Glomerular visceral epithelial cell (primary cell): ENCODE measurements around the gene PLCG2.
"Not testable (repeated sequence)": the region's sequence is repeated elsewhere in the genome, so short reads cannot be mapped to it uniquely, and the experiment has no call there.

Experiments
- DNase-seq: peaks from one replicate; pipeline ENCODE4 v3.0.0-alpha.2; 2016; ENCODE audit errors: extremely low spot score

Gene PLCG2

GRCh38 chr16:81938326-81939163, 159.5 kb downstream of the PLCG2 start:
- DNase-seq = no peak

- no peak for DNase-seq
Measured at GRCh38 chr16:81939164-81940056, 160.3 kb downstream of the PLCG2 start.

- peak; percentile 35 for DNase-seq
Measured at GRCh38 chr16:81940781-81941560, 161.9 kb downstream of the PLCG2 start.

- DNase-seq = no peak
Measured at GRCh38 chr16:81942007-81942601, 163.0 kb downstream of the PLCG2 start.

GRCh38 chr16:81945665-81946064, 166.6 kb downstream of the PLCG2 start:
- DNase-seq = peak; percentile 9

- peak; percentile 6 for DNase-seq
Measured at GRCh38 chr16:81946206-81946605, 167.1 kb downstream of the PLCG2 start.

GRCh38 chr16:81951564-81951963, 172.5 kb downstream of the PLCG2 start:
- DNase-seq = no peak

- no peak for DNase-seq
Measured at GRCh38 chr16:81956213-81956948, 177.3 kb downstream of the PLCG2 start.

DNA sequence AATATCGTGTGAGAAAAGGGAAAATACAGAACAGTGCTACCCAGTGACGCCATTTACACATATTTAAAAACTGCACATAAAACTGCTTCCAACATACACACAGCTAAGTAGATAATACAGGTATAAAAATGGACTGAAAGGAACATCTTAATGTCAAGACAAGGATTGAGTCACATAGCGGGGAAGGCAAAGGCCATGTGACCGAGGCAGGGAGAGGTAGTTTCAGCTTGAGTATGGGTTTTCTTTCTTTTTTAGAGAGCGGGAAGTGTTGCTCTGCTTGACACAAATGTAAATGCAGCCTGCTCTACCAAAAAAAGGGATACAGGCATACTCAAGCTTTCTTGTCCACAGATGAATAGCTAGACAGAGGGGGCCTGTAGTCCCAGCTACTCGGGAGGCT, 185.7 kb downstream of the PLCG2 start:
- DNase-seq = no peak

DNA sequence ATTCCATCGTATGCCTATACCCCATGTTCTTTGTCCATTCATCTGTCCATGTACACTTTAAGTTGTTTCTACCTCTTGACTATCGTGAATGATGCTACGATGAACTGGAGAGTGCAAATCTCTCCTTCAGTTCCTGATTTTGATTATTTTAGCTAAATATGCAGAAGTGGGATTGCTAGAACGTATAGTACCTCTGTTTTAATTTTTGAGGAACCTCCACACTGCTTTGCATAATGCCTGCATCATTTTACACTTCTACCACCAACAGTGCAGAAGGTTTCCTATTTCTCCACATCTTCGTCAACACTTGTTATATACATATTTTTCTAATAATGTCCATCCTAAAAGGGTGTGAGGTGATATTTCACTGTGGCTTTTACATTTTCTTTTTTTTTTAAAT, 188.3 kb downstream of the PLCG2 start:
- no peak for DNase-seq

- DNase-seq = no peak
Measured at GRCh38 chr16:81971853-81972252, 192.8 kb downstream of the PLCG2 start.

DNA sequence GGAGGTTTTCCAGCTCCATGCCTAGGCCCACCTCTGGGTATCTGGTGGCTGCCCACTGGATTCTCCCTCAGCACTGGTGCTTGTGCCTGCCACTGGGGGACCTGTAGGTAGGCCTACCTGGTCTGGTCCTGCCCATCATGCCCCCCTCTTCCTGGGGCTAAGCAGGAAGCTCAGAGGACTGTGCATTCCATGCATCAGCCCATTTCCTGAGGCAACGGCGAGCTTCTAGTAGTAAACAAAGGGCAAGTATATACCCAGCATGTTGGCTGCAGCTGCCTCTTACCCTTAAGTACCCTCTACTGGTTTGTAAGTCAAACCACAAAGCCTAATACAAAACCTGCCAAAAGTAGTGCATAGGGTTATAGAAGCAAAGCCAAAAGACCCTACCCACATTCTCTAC, 194.6 kb downstream of the PLCG2 start:
- DNase-seq = no peak

DNA sequence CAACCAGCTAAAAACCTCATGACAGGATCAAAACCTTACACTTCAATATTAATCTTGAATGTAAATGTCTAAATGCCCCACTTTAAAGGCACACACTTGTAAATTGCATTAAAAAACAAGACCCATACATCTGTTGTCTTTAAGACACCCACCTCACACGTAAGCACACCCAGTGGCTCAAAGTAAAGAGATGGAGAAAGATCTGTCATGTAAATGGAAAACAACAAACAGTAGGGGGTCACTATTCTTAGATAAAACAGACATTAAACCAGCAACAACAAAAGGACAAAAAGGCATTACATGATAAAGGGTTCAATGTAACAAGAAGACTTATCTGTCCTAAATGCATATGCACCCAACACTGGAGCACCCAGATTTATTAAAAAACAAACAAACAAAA, 196.5 kb downstream of the PLCG2 start:
- no peak for DNase-seq

- not testable (repeated sequence) for DNase-seq
Measured at GRCh38 chr16:81977335-81977942, 198.3 kb downstream of the PLCG2 start.

DNA sequence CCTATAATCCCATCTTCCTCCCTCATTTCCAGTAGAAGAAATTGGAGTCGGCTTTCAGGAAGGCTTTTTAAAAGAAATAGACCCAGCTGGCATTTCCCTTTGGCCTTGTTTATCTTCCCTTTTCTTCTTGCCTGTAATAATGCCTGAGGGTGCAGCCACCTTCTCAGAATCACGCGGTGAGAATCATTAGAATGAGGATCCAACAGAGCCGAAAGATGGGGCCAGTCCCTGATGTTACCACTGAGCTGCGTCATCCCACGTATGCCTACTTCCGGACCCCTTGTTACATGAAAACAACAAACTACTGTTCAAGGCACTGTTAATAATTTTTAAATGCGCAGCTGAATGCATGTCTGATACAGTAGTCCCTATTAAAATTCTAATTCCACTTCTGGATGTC, 208.0 kb downstream of the PLCG2 start:
- DNase-seq = no peak

DNA sequence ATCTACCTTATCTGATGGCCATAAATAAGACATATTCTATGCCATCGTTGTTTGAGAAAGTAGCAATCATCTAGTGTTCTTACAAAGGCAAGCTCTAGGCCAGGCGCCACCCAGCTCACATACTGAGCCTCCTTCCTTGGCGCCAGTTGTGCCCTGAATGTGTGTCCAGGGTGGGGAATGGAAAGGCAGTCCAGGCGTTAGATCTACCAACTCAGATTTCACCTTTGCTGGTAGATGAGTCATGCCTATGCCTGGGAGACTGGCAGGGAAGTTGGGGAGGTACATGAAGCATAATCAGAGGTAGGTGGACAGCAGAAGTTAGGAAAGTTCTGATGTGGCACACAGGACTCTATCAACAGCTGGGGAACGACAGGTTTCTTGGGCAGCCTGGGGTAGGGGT, 208.6 kb downstream of the PLCG2 start:
- no peak for DNase-seq

GRCh38 chr16:81992859-81993258, 213.8 kb downstream of the PLCG2 start:
- no peak for DNase-seq

- DNase-seq = no peak
Measured at GRCh38 chr16:81994485-81994884, 215.4 kb downstream of the PLCG2 start.

DNA sequence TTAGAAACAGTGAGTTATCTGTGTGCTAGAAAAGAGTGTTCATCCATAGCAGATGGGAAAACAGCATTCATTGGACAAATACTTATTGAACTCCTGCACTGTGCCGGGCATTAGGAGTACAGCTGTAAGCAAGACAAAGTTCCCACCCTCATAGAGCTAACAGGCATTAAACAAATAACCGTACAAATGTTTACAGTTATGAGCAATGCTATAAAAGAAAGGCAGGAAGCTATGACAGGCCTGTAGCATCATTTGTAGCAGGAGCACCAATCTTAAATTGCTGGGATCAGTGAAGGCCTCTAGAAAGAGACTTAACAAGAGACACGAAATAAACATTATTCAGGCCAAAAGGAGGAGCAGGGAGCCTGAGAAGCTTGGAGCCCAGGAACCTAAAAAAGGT, 216.6 kb downstream of the PLCG2 start:
- no peak for DNase-seq

DNA sequence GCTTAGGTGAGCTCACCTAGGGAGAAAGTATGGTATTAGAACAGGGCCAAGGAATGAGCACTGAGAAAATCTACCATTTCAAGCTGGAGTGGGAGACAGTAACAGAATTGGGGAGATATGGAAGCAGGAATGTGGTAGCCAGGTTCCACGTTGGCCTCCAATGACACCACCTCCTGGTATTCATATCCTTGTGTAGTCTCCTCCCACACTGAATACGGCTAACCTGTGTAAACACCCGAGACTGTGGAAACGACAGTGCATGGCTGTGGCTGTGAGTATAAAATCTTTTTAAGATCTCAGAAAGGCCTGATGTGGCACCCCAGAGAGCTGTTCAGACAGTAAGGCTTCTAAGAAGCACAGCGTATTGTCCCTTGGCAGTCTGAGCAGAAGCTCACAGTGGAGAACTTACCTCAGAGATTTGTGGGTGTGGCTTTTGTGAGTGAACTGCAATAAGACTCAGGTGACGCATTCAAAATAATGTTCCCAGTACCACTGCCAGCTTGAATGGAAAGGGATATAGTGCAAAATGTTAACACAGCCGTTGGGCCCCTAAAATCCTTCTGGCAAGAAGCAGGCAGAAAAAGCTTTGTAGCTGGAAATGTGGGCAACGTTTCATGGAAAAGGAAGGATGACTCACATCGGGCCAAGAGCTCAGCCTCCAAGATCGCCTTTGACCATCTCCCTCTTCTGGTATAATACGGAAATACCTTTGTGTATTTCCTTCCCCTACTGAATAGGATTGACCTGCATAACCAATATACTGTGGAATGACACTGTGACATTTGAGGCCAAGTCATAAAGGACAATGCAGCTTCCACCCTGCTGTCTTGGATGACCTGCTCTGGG, 217.8 kb downstream of the PLCG2 start:
- peak; percentile 57 for DNase-seq
